ENCODE data around the gene ADAMTS9.

- TF ChIP-seq CTCF (IDR thresholded peaks at IDR 0.05; ENCODE audit: low read depth, low read length, missing input control) (no peak), HNF4A (conservative IDR thresholded peaks at IDR 0.05) (no peak), MAX (IDR thresholded peaks at IDR 0.05) (no peak), REST (IDR thresholded peaks at IDR 0.05) (no peak), NR2F2 (IDR thresholded peaks at IDR 0.05) (no peak), YY1 (IDR thresholded peaks at IDR 0.05) (no peak), GABPA (IDR thresholded peaks at IDR 0.05 in 1 of 2, conservative IDR thresholded peaks at IDR 0.05 in 1 of 2) (no peak)
- TF ChIP-seq, protein P1, sequence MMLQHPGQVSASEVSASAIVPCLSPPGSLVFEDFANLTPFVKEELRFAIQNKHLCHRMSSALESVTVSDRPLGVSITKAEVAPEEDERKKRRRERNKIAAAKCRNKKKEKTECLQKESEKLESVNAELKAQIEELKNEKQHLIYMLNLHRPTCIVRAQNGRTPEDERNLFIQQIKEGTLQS (IDR thresholded peaks at IDR 0.05) = no peak
Measured at GRCh38 chr3:64667887-64668581, 19.8 kb downstream of the ADAMTS9 start.

Measured in liver (tissue), 3 donors.